MM.1S (cell line): Measurements from ENCODE around the gene WHRN.

Experiments
- CTCF ChIP-seq: fragments of 300-600 bp; sonication (generic); IDR thresholded peaks from 2 replicates; pipeline ENCODE4 v1.5.1; 2016; ENCODE audit warnings: antibody characterized with exemption, low read length, mixed read lengths
- EZH2 ChIP-seq: fragments of 300-600 bp; sonication (generic); optimal IDR thresholded peaks from 2 replicates; pipeline ENCODE3; 2017; ENCODE audit warnings: low read depth, mild to moderate bottlenecking, antibody characterized with exemption, low read length, mixed read lengths
- EZH2phosphoT487 ChIP-seq: fragments of 300-600 bp; sonication (generic); IDR thresholded peaks from 2 replicates; pipeline ENCODE4 v1.6.1; 2018; ENCODE audit warnings: antibody characterized with exemption, low read length

GRCh38 chr9:114524247-114524681 lies 19.0 kb upstream of the WHRN start:
- no peak for TF ChIP-seq EZH2
- no peak for TF ChIP-seq EZH2phosphoT487
- TF ChIP-seq CTCF = no peak
